H1 (cell line): ENCODE data around the gene USF1. TPM values are rescaled to one million over a fixed set of nuclear protein-coding genes. Genes with fewer than 3 reads are reported as not detected.

Experiments used
- BACH1 ChIP-seq: IDR thresholded peaks from 2 replicates; pipeline ENCODE4 v1.6.1; 2012; ENCODE audit warnings: low read length, improper control_type of control experiment
- BCL11A ChIP-seq, 2 experiments: IDR thresholded peaks; one replicate each; pipeline ENCODE4 v1.6.1; 2011; ENCODE audit warnings: low read depth in 2 of 2, low read length in 2 of 2, mild to moderate bottlenecking in 2 of 2
- CBX8 ChIP-seq: fragments of 300-800, 300-1000 bp; sonication (generic); IDR thresholded peaks from 2 replicates; pipeline ENCODE4 v1.7.1; 2016; ENCODE audit warnings: low read depth, low read length, borderline replicate concordance
- CEBPB ChIP-seq: IDR thresholded peaks from 2 replicates; pipeline ENCODE4 v1.6.1; 2012; ENCODE audit warnings: low read depth, low read length
- CHD1 ChIP-seq: IDR thresholded peaks from 2 replicates; pipeline ENCODE4 v1.6.1; 2012; ENCODE audit warnings: low read depth, low read length, improper control_type of control experiment
- CHD2 ChIP-seq: IDR thresholded peaks from 2 replicates; pipeline ENCODE4 v1.6.1; 2012; ENCODE audit warnings: low read length, improper control_type of control experiment
- CREB1 ChIP-seq: IDR thresholded peaks from 2 replicates; pipeline ENCODE4 v1.6.1; 2012; ENCODE audit warnings: inconsistent platforms
- E2F6 ChIP-seq: IDR thresholded peaks from 2 replicates; pipeline ENCODE4 v1.6.1; 2012; ENCODE audit warnings: inconsistent platforms
- EGR1 ChIP-seq: IDR thresholded peaks from 2 replicates; pipeline ENCODE4 v1.6.1; 2011; ENCODE audit warnings: low read depth, low read length, borderline replicate concordance
- FOSL1 ChIP-seq: IDR thresholded peaks from 2 replicates; pipeline ENCODE4 v1.6.1; 2011; ENCODE audit warnings: mild to moderate bottlenecking, low read depth, low read length, moderate library complexity; ENCODE audit not compliant: insufficient read depth
- GTF2F1 ChIP-seq: IDR thresholded peaks from 2 replicates; pipeline ENCODE4 v1.6.1; 2012; ENCODE audit warnings: low read depth, low read length, improper control_type of control experiment, borderline replicate concordance
- JUND ChIP-seq: IDR thresholded peaks from 2 replicates; pipeline ENCODE4 v1.6.1; 2011; ENCODE audit warnings: mild to moderate bottlenecking, improper control_type of control experiment, low read length
- KDM5A ChIP-seq: fragments of 200-600 bp; IDR thresholded peaks from 2 replicates; pipeline ENCODE4 v1.7.1; 2012; ENCODE audit warnings: mild to moderate bottlenecking, low read length, inconsistent platforms, mixed read lengths
- MAFK ChIP-seq: IDR thresholded peaks from 2 replicates; pipeline ENCODE4 v1.6.1; 2012; ENCODE audit warnings: low read depth, mild to moderate bottlenecking, improper control_type of control experiment, low read length
- NANOG ChIP-seq: IDR thresholded peaks from 2 replicates; pipeline ENCODE4 v1.6.1; 2011; ENCODE audit warnings: low read length, low read depth, mild to moderate bottlenecking, inconsistent platforms; ENCODE audit not compliant: insufficient read depth, poor library complexity, severe bottlenecking
- NRF1 ChIP-seq: IDR thresholded peaks from 2 replicates; pipeline ENCODE4 v1.6.1; 2011; ENCODE audit warnings: mild to moderate bottlenecking, low read depth, low read length, improper control_type of control experiment
- POLR2A ChIP-seq, 2 experiments: IDR thresholded peaks; 1 replicate in 1 of 2; 2 replicates in 1 of 2; pipeline ENCODE4 v1.6.1; 2011; ENCODE audit warnings: low read depth in 2 of 2, low read length in 2 of 2, mild to moderate bottlenecking in 2 of 2; ENCODE audit errors: control extremely low read depth in 1 of 2
- RXRA ChIP-seq: IDR thresholded peaks from 2 replicates; pipeline ENCODE4 v1.6.1; 2011; ENCODE audit warnings: low read depth, mild to moderate bottlenecking, low read length, moderate library complexity; ENCODE audit not compliant: insufficient read depth
- SIX5 ChIP-seq: IDR thresholded peaks from 2 replicates; pipeline ENCODE4 v1.6.1; 2011; ENCODE audit warnings: mild to moderate bottlenecking, low read depth, low read length
- SP2 ChIP-seq: IDR thresholded peaks from 2 replicates; pipeline ENCODE4 v1.6.1; 2012; ENCODE audit warnings: mild to moderate bottlenecking, low read length, inconsistent platforms
- SUZ12 ChIP-seq: fragments of 200-600 bp; sonication (generic); IDR thresholded peaks from 2 replicates; pipeline ENCODE4 v1.6.1; 2012; ENCODE audit warnings: mild to moderate bottlenecking, inconsistent platforms, low read length, moderate library complexity, mixed read lengths
- TAF1 ChIP-seq: IDR thresholded peaks from 2 replicates; pipeline ENCODE4 v1.6.1; 2011; ENCODE audit warnings: mild to moderate bottlenecking, low read depth, low read length
- TAF7 ChIP-seq: optimal IDR thresholded peaks from 2 replicates; pipeline ENCODE3; 2011; ENCODE audit warnings: low read depth, mild to moderate bottlenecking, inconsistent platforms, low read length, moderate library complexity, borderline replicate concordance
- TBP ChIP-seq: IDR thresholded peaks from 2 replicates; pipeline ENCODE4 v1.6.1; 2011; ENCODE audit warnings: low read depth, low read length, improper control_type of control experiment
- TCF12 ChIP-seq: IDR thresholded peaks from 2 replicates; pipeline ENCODE4 v1.6.1; 2011; ENCODE audit warnings: low read depth, mild to moderate bottlenecking, low read length
- ZNF274 ChIP-seq: IDR thresholded peaks from 2 replicates; pipeline ENCODE4 v1.7.0; 2012; ENCODE audit warnings: low read length, borderline replicate concordance; ENCODE audit errors: extremely low read depth
- polyA plus RNA-seq, 7 experiments: library from polyadenylated mRNA; depleted of rRNA in 3 of 7; stranded (reverse) in 5 of 7; unstranded in 2 of 7; fragments of >200 nt in 5 of 7; fragments of 200-250 nt in 2 of 7; gene quantifications; 1 replicate in 5 of 7; 2 replicates in 1 of 7; 4 replicates in 1 of 7; pipeline versions ENCODE4 v1.2.1 to v1.2.3, GENCODE V29; 2011 to 2013; ENCODE audit warnings: missing spikeins in 2 of 7, mixed read lengths in 2 of 7
- total RNA-seq: library from RNA; stranded (reverse); fragmentation: NEBNext Ultra II Directional; extraction: Animal tissue kit (Norgen Biotek cat#: 25700); gene quantifications from 2 replicates; pipeline ENCODE4 v1.2.1, GENCODE V29; 2021

Gene USF1
- total and polyA plus RNA-seq, 2 of the 8 experiments (the other 6 are each of a cell fraction or from before 2014, with no cell fraction given) = 45.7 to 68.9 TPM

DNA sequence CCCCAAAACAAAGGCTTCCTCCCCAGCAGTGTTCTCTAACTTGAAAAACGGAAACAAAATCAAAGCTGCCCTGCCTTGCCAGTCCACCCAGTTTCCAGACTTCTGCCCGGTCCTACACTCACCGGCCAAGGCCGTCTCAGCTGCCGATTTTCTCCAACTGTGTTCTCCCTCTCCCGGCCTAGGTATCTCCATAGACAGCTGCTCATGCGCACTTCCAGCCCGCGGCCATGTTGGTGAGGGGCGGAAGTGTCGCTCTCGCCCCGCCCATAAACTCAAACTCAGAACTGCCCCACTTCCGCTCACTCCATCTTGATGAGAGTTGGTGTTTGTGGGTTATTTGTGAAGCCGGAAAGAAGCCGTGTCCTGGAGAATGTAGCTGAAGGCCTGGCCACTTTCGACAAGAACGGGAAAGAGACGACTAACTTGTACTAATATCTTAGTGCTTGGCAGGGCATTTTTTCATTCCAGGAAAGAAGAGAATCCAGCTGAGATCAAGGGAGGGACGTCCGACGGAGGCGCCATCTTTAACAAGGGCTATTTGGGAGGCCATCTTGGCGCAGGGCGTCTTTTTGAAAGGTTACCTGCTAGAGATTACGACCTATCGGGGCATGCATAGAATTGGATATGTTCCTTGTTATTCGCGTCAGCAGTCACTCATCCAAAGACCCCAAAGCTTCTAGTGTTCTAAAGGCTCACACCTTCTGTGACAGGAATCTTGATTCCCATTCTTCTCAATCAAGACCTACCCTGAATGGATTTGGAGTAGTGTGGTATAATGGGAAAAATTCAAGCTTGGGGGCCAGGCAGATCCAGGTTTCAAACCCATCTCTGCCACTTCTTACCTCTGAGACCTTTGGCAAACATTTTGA, at the start of gene USF1 (continued):
- TF ChIP-seq TAF1 = peak; percentile 90; the same call in 1 of the 2 replicates
- no peak for TF ChIP-seq CEBPB
- no peak for TF ChIP-seq SP2
- TF ChIP-seq ZNF274 = no peak
- TF ChIP-seq CBX8 = no peak
- TF ChIP-seq TBP = peak; percentile 76
- TF ChIP-seq SUZ12 = no peak
- TF ChIP-seq JUND = no peak
- no peak for TF ChIP-seq TAF7
- no peak for TF ChIP-seq BCL11A (IDR thresholded peaks at IDR 0.05; ENCODE audit: low read depth in 2 of 2, low read length in 2 of 2)
- no peak for TF ChIP-seq TCF12
- TF ChIP-seq CHD2 = no peak
- no peak for TF ChIP-seq CHD1
- TF ChIP-seq E2F6 = peak; percentile 34; the same call in 1 of the 2 replicates
- TF ChIP-seq POLR2A (IDR thresholded peaks at IDR 0.05; ENCODE audit: control extremely low read depth in 1 of 2, low read depth in 2 of 2, low read length in 2 of 2) = peak; percentile 78 to 96
- TF ChIP-seq BACH1 = no peak
- no peak for TF ChIP-seq RXRA
- peak; percentile 64 for TF ChIP-seq CREB1
- peak; percentile 66 for TF ChIP-seq NRF1
- TF ChIP-seq EGR1 = no peak
- TF ChIP-seq SIX5 = peak; percentile 44
- TF ChIP-seq FOSL1 = no peak
- TF ChIP-seq MAFK = no peak
- no peak for TF ChIP-seq NANOG
- TF ChIP-seq GTF2F1 = no peak
- TF ChIP-seq KDM5A = 0 out of 2 replicates have a peak, but pooled peaks have one; percentile 22
